Subcutaneous adipose tissue (tissue), 4 donors: Measurements from ENCODE around the gene ISL1. TPM values are rescaled to one million over a fixed set of nuclear protein-coding genes. Genes with fewer than 3 reads are reported as not detected.

Experiments
- total RNA-seq, 4 donors: library from RNA; depleted of rRNA; stranded (reverse); fragments of >200 nt; gene quantifications; one replicate each; pipeline ENCODE4 v1.1.0, GENCODE V29; 2016
- TF ChIP-seq, protein P1 (sequence below): fragments of 450-650 bp; IDR thresholded peaks from one replicate; pipeline ENCODE4 v1.5.1; 2016; ENCODE audit warnings: low read depth, mild to moderate bottlenecking, control low read depth, antibody characterized with exemption, moderate library complexity

The ISL1 gene
- total RNA-seq, 4 donors from 2014 or later = not detected

DNA sequence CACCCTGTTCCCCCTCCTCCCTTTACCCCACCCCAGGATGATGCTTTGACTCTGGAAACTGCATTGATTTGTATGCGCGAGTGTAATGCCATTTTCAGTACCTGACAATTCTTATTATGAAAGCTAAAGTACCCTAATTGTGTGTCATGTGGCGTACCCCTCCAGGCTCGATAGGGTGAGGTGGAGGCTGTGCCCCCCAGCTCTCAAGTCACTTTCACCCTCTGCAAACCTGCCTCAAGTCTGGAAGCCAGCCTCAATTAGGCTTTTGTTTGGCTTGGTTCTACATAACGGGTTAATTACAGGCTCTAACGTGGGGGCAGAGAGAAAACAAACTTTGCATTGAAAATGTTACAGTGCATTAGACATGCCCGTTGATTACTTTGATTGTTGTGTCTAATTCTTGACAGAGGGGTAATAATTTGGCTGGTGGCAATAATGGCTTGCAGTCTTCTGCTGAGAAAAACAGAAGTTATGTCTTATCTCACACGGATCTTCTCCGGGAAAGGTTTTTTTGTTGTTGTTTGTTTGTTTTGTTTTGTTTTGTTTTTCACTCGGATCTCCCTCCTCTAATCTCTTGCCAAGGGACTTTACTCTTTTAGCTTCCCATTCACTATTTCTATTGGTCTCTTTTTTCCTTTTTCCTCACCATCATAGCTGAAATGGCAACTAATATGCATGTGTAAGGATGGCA lies 12.6 kb downstream of the ISL1 start:
- TF ChIP-seq, protein P1, sequence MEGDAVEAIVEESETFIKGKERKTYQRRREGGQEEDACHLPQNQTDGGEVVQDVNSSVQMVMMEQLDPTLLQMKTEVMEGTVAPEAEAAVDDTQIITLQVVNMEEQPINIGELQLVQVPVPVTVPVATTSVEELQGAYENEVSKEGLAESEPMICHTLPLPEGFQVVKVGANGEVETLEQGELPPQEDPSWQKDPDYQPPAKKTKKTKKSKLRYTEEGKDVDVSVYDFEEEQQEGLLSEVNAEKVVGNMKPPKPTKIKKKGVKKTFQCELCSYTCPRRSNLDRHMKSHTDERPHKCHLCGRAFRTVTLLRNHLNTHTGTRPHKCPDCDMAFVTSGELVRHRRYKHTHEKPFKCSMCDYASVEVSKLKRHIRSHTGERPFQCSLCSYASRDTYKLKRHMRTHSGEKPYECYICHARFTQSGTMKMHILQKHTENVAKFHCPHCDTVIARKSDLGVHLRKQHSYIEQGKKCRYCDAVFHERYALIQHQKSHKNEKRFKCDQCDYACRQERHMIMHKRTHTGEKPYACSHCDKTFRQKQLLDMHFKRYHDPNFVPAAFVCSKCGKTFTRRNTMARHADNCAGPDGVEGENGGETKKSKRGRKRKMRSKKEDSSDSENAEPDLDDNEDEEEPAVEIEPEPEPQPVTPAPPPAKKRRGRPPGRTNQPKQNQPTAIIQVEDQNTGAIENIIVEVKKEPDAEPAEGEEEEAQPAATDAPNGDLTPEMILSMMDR = no peak

DNA sequence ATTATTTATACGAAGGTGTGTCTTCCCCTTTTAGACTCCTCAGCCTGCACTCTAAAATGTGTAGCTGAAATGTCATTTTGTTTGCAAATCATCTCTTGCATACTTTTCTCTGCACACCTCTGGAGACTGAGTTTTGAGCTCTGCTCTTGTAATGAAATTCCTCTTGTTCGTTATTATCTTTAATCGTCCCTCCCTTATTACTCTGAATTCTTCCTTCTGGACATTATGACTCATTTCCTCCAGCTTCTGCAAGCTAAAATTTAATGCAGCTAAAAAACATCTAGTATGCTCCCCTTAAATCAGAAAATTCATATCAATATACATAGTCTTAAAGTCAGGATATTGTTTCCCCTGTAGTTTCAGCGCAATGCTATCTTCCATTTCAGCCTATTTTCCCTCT lies 13.5 kb downstream of the ISL1 start:
- TF ChIP-seq, protein P1 = no peak

DNA sequence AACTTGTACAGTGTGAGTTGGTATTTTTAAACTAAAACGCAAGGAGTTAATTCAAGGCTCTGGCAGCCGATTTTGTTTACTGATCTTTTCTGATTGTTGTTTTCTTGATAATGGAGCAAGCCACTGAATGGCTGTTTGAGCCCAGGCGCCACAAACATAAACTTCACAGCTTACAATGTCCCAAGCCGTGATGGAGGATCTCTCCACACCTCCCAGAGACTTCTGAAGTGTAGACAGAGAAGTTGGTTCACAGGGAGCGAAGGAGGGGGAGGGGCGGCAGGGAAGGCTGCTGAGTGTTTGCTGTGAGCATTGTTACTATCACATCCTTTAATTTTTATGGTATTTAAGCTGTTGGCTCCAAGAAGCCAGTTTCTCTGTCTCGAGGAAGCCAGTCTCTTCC lies 14.7 kb downstream of the ISL1 start:
- TF ChIP-seq, protein P1 = no peak

DNA sequence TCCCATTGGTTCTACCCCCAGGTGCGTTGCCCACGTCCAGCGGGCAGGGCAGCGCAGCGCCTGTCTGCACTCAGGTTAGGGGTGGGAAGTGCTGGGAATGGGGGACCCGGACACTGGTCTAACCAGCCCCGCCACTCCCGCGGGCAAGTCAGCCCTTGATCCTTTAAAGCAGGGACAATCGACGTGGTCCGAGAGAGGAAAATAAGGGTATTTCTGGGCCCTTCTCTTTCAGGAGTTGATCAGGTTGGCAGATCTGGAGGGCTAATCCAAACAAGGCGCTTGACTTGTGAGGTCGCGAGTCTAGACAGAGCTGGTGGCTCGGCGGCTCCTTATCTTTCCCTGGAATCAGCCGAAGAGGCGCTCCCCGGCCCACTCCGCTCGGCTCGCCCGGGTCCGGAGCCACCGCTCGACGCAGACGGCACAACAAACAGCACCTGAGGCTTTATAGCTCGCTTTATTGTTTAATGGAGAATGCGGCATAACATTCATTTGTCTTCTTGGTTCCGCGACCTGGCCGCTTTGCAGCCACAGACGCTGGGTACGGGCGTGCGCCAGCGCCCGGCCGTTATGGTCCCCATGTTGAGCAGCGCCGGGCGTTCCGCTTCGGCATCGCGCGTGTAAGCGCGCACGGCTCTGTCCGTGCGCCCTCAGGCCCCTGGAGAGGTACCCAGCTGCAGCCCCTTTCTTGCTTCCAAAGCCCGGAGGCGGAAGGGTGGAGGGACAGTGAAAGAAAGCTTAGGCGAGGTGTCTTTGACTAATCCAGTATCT lies 15.8 kb downstream of the ISL1 start:
- TF ChIP-seq, protein P1 = no peak

DNA sequence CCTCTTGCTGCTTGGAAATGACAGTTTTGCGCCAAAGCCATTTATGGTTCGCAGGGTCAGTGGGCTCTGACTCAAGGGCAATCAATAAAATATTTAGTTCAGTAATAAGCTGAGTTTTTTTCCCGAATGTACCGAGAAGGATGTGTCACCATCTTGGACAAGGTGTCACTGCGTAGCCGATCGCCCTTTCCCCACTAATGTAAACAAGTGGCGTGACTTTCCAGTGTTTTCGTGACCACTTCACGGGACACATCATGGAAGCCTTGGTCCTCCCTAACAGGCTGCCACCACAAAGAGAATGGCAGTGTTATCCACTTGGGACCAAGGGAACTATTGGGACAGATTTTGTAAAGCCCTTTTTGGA lies 16.4 kb downstream of the ISL1 start:
- TF ChIP-seq, protein P1 = no peak

DNA sequence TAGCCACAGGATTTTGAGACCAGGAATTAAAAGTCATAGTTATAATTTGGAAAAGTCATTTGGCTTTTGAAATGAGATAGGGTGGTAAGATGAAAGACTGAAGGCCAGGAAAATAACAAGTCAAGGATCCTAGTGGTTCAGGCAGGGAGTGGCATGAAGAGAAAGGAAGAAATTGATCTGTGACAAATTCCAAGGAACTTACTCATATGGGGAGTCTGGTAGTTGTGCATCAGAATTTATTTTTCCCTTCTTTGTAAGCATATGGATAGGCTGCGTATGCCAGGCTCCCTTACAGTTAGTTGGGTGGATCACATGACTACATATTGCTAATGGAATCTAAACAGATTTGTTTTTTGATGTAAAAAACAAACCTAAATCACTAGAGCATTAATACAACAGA lies 21.0 kb downstream of the ISL1 start:
- TF ChIP-seq, protein P1 = no peak

DNA sequence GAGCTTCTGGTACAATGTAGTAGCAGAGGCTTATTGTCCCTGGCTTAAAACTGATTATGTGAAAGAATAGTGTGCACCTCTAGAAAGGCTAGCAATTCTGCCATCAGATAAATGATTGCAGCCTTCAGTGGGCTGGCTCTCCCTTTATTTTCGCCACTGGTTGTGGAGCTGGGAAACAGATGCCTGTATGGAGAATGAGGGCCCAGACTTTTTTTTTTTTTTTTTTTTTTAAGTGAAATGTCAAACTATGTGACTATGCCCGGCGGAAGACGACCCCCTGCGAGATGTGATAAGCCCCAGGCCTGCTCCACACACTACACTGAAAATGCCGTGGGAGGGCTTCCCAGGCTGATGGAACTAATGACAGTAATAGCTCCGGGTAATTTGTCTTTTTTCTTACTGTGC lies 28.7 kb downstream of the ISL1 start:
- TF ChIP-seq, protein P1 = no peak
